ENCODE data around the gene TEX47.

The TEX47 gene

DNA sequence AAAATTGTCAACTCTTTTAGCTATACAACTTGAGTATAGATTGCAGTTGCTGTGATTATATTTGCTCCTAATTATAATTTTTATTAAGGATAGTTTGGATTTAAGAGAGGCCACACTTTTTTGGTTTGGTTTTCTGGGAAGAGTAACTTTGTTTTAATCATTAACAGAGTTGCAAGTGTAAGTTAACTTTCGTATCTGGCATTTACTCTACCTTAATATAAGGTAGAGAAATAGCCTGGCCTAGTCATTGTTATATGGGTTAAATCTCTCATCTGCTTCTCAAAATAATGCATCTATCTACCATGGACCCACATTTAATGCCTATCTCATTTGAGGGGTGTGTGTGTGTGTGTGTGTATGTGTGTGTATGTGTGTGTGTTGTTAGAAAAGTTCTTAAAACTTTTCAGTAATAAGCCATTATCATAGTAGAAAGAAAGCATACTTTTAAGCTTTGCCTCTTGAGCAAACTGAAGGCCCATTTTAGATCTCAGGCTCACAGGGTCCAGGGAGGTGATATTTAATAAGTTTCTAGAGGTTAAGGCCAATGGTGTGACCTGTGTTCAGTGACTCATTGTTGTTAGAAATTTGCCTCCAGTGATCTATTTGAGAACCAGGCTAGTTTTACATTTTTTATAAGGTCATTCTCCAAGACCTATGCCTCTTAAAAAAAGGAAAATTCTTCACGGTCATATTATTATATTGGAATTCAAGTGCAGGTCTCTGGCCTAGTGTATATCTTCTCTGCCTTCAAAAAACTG, 10.9 kb upstream of the TEX47 start:
- in situ Hi-C loops (cut with HindIII; ENCODE audit: low sequenced_read_pairs): no loop called here
- no peak for TF ChIP-seq CTCF (IDR thresholded peaks at IDR 0.05; ENCODE audit: low read depth, low read length)
- DNase-seq (ENCODE audit: low read depth, low spot score): no peak
- H3K4me3 ChIP-seq (ENCODE audit: low read depth, low read length): no peak overlapping the region

DNA sequence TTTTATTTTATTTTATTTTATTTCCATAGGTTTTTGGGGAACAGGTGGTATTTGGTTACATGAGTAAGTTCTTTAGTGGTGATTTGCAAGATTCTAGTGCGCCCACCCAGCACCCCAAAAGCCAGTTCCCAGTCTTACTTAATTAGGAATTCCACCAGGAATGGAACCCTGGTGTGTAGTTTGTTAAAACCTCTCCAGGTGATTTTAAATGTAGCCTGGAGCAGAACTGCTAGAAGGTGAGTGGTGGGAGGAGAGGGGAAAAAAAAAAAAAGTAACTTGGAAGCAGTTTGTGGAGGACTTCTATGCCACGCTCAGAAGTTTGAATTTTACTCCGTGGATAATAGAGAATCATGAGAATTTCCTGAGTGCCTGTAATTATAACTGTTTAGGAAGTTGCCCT, 5.5 kb upstream of the TEX47 start:
- DNase-seq (ENCODE audit: low read depth, low spot score): no peak
- no peak overlapping the region for H3K4me3 ChIP-seq (ENCODE audit: low read depth, low read length)
- in situ Hi-C loops (cut with HindIII; ENCODE audit: low sequenced_read_pairs): no loop called here
- no peak for TF ChIP-seq CTCF (IDR thresholded peaks at IDR 0.05; ENCODE audit: low read depth, low read length)

DNA sequence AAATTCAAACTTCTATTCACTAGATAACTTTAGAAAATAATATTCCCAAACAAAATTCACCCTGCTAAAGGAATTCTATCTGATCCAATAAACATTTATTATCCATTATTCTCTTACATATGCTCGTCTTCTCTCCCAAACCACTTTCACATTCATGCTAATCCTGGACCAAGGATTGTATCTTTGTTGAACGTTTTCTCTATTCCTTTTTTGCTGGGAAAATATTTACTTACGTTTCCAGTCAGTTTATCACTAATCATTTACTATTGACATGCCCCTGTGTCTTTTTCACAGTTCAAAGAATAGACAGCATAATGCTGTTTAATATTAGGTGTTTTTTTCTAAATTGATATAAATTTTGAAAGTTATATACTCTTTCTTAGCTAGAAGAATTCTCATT, 3.2 kb downstream of the TEX47 start:
- in situ Hi-C loops (cut with HindIII; ENCODE audit: low sequenced_read_pairs): no loop called here
- no peak overlapping the region for H3K4me3 ChIP-seq (ENCODE audit: low read depth, low read length)
- no peak for DNase-seq (ENCODE audit: low read depth, low spot score)
- no peak for TF ChIP-seq CTCF (IDR thresholded peaks at IDR 0.05; ENCODE audit: low read depth, low read length)

DNA sequence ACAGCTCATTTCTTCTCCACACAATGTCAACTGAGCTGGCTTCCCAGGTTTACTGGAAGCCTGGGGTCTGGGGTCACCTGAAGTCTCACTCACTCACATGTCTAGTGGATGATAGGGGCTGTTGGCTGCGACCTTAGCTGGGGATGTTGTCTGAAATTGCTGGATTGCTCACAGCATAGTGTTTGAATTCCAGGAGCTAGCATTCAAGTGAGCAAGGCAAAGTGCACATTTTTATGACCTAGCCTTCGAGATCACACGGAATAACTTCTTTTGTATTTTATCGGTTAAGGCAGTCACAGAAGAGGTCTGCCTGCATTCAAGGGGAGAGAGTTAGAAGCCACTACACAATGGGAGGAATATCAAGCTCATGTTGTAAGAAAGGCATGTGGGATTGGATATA, 3.6 kb downstream of the TEX47 start:
- no peak for DNase-seq (ENCODE audit: low read depth, low spot score)
- no peak overlapping the region for H3K4me3 ChIP-seq (ENCODE audit: low read depth, low read length)
- in situ Hi-C loops (cut with HindIII; ENCODE audit: low sequenced_read_pairs): no loop called here
- TF ChIP-seq CTCF (IDR thresholded peaks at IDR 0.05; ENCODE audit: low read depth, low read length): no peak

DNA sequence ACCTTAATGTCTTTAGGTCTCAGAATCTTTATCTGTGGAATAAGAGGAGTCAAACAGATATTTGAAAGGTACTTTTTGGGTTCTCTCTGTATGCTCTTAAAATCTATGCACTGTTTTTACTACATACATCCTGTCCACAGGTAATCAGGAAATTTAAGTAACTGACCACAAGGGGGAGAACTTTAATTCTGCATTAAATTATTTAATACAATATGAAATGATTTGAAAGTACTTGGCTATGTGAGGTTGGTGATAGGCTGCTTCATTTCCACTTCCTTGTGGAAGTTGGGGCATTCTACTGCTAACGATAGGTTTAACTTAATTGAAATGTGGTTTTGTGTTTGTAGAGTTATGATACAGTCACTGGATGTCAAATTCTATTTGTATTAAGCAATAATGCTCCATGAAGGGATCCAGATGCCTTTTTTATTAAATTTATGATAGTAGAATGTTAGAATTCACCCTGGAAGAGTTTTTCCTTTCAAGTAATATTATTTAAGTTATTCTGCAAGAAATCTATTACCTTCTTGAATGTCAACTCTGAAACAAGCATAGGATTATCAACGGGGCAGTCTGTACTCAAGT, 6.0 kb downstream of the TEX47 start:
- DNase-seq (ENCODE audit: low read depth, low spot score): peak; percentile 26
- no peak overlapping the region for H3K4me3 ChIP-seq (ENCODE audit: low read depth, low read length)
- in situ Hi-C loops (cut with HindIII; ENCODE audit: low sequenced_read_pairs): no loop called here
- peak; percentile 38 for TF ChIP-seq CTCF (IDR thresholded peaks at IDR 0.05; ENCODE audit: low read depth, low read length)

DNA sequence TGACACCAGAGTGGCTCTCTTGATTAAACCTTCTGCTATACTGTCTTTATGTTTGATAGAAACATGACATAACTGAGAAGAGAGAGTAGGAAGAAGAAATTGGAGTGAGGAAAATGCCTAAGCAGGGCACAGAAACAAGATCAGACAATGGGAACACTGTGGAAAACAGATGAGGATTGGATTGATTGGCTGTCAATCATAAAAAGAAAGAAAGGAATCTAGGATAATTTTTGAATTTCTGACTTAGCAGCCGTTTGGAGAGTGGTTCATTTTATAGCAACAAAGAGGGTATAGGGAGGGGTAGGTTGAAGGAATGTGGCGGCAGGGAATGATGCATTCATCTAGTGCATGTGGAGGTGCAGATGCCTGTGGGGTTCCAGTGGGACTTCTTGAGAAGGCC, 7.8 kb downstream of the TEX47 start:
- H3K4me3 ChIP-seq (ENCODE audit: low read depth, low read length): no peak overlapping the region
- TF ChIP-seq CTCF (IDR thresholded peaks at IDR 0.05; ENCODE audit: low read depth, low read length): no peak
- in situ Hi-C loops (cut with HindIII; ENCODE audit: low sequenced_read_pairs): no loop called here
- no peak for DNase-seq (ENCODE audit: low read depth, low spot score)

Measured in astrocyte of the spinal cord (primary cell).